ENCODE measurements around the gene RAC3.

GRCh38 chr17:82014971-82015310, 16.5 kb upstream of the RAC3 start:
- TF ChIP-seq, protein P1, sequence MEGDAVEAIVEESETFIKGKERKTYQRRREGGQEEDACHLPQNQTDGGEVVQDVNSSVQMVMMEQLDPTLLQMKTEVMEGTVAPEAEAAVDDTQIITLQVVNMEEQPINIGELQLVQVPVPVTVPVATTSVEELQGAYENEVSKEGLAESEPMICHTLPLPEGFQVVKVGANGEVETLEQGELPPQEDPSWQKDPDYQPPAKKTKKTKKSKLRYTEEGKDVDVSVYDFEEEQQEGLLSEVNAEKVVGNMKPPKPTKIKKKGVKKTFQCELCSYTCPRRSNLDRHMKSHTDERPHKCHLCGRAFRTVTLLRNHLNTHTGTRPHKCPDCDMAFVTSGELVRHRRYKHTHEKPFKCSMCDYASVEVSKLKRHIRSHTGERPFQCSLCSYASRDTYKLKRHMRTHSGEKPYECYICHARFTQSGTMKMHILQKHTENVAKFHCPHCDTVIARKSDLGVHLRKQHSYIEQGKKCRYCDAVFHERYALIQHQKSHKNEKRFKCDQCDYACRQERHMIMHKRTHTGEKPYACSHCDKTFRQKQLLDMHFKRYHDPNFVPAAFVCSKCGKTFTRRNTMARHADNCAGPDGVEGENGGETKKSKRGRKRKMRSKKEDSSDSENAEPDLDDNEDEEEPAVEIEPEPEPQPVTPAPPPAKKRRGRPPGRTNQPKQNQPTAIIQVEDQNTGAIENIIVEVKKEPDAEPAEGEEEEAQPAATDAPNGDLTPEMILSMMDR (IDR thresholded peaks at IDR 0.05): no peak
- TF ChIP-seq POLR2A (IDR thresholded peaks at IDR 0.05): no peak

Measured in esophagus squamous epithelium (tissue), 4 donors.